Dendritic cell treated with granulocyte-macrophage colony-stimulating factor and Interleukin-4, amounts not matched to agents 40 ng/mL and 50 ng/mL, for 4 days (primary cell): ENCODE measurements around the gene ERP44.
A peak's percentile ranks its signal among the peaks of the same experiment; 100 is the strongest.
"Not testable (repeated sequence)": the region's sequence is repeated elsewhere in the genome, so short reads cannot be mapped to it uniquely, and the experiment has no call there.

ENCODE experiments used
- H3K27ac Mint-ChIP-seq: one replicate; pipeline ENCODE4 v1.8.0; 2022; ENCODE audit warnings: mild to moderate bottlenecking, mixed read lengths
- H3K27me3 Mint-ChIP-seq: one replicate; pipeline ENCODE4 v1.8.0; 2022; ENCODE audit warnings: mild to moderate bottlenecking, mixed read lengths
- H3K36me3 Mint-ChIP-seq: one replicate; pipeline ENCODE4 v1.8.0; 2022; ENCODE audit warnings: low read depth, mixed read lengths
- H3K4me1 Mint-ChIP-seq: one replicate; pipeline ENCODE4 v1.8.0; 2022; ENCODE audit warnings: low read depth, mixed read lengths
- H3K4me3 Mint-ChIP-seq: one replicate; pipeline ENCODE4 v1.8.0; 2022; ENCODE audit warnings: mild to moderate bottlenecking, moderate library complexity, mixed read lengths
- H3K9me3 Mint-ChIP-seq: one replicate; pipeline ENCODE4 v1.8.0; 2022; ENCODE audit warnings: mixed read lengths
- intact Hi-C: fragments of 100-400 bp; cut with micrococcal nuclease; formaldehyde crosslinking; loops from one replicate; pipeline ENCODE4 v1.15.0; 2022

The ERP44 gene

DNA sequence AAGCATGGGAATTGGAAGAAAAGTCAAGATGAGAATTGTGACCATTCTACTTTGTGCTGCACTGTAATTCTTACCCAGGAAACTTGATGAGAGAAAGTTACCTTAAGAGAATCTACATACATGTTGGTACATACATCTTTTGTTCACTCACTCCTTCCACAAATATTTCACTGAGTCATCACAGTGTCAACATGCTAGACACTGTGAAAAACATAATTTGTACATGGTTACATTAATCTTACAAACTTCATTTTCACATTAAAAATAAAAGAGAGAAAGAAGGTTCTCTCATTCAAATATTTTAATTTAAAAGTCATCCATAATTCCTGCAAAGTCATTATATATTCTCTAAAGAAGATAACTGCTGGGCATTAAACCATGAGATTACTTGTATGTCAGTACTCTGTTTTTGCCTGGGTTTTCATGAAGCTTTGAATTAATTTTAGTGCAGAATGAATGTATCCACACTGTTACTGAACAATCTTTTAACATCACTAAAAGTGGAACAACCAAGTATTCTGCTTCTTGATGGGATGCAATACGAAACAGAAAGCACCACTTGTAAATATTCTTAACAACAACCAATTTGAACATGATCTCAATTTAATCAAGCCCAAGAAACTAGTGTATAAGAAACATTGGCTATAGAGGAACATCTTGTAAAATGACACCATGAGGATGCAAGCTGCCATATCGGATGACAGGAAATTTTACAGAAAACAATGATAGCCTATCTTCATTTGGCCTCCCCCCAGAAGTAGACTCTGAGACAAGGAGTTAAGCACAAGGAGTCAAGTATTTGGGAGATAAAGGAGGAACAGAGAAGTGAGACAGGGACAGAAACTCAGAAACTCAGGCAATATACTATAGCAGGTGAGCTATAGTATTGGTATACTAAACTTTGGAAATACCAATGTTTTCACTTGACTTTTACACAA is 28.4 kb downstream of the ERP44 start:
- Mint-ChIP-seq H3K27me3 (no peaks in the 10 kb centered on the region), H3K9me3 (no peaks in the 10 kb centered on the region), H3K4me3 (no peak overlapping the region), H3K4me1 (peaks cover 33% of the 10 kb centered on the region), H3K36me3 (peaks cover 16% of the 10 kb centered on the region), H3K27ac (no peak overlapping the region)
- intact Hi-C loops = no loop called here

DNA sequence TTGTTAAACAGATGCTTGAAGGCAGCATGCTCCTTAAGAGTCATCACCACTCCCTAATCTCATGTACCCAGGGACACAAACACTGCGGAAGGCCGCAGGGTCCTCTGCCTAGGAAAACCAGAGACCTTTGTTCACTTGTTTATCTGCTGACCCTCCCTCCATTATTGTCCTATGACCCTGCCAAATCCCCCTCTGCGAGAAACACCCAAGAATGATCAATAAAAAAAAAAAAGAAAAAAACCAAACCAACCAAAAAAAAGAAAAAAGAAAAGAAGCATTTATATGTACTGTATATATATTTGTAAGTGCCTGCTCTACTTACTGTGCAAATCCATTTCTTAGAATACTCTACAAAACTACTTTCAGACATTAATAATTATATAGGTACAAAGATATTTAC is 29.7 kb downstream of the ERP44 start:
- H3K9me3 Mint-ChIP-seq, H3K4me3 Mint-ChIP-seq, intact Hi-C loops: not testable (repeated sequence)

DNA sequence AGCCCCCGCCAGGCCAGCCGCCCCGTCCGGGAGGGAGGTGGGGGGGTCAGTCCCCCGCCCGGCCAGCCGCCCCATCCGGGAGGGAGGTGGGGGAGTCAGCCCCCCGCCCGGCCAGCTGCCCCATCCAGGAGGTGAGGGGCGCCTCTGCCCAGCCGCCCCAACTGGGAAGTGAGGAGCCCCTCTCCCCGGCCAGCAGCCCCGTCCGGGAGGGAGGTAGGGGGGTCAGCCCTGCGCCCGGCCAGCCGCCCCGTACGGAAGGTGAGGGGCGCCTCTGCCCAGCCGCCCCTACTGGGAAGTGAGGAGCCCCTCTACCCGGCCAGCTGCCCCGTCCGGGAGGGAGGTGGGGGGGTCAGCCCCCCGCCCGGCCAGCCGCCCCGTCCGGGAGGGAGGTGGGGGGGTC is 30.8 kb downstream of the ERP44 start:
- H3K27me3 Mint-ChIP-seq, H3K27ac Mint-ChIP-seq, intact Hi-C loops, H3K4me3 Mint-ChIP-seq, H3K9me3 Mint-ChIP-seq: not testable (repeated sequence)
- Mint-ChIP-seq H3K4me1 (peaks cover 26% of the 10 kb centered on the region), H3K36me3 (peaks cover 13% of the 10 kb centered on the region)

More for the DNA sequence above, 29.7 kb downstream of the ERP44 start:
- H3K27me3 Mint-ChIP-seq, H3K27ac Mint-ChIP-seq: not testable (repeated sequence)
- peaks cover 13% of the 10 kb centered on the region for H3K36me3 Mint-ChIP-seq
- peaks cover 33% of the 10 kb centered on the region for H3K4me1 Mint-ChIP-seq

DNA sequence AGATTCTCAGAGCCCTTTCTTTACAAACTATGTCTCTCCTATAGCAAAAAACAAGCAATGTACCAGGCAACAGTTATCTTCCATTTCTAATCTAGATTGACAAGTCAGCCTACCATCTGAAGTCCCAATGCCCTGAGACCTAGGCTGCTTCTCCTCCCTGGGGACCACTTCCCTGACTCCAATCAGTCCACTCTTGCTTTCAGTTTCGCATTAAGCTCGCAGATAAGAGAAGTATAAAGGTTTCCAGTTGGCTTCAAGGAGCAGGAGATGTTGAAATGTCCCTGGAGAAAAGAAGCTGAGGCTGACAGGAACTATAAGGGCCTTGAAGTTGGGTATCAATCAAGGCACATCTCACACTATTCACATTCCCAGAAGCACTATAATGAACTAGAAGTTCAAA is 32.3 kb downstream of the ERP44 start:
- H3K36me3 Mint-ChIP-seq = peaks cover 13% of the 10 kb centered on the region
- H3K9me3 Mint-ChIP-seq = no peaks in the 10 kb centered on the region
- peak overlapping the region; percentile 57 for H3K27ac Mint-ChIP-seq
- no peak overlapping the region for H3K4me3 Mint-ChIP-seq
- H3K27me3 Mint-ChIP-seq = no peaks in the 10 kb centered on the region
- H3K4me1 Mint-ChIP-seq = peaks cover 15% of the 10 kb centered on the region
- intact Hi-C loops = no loop called here

DNA sequence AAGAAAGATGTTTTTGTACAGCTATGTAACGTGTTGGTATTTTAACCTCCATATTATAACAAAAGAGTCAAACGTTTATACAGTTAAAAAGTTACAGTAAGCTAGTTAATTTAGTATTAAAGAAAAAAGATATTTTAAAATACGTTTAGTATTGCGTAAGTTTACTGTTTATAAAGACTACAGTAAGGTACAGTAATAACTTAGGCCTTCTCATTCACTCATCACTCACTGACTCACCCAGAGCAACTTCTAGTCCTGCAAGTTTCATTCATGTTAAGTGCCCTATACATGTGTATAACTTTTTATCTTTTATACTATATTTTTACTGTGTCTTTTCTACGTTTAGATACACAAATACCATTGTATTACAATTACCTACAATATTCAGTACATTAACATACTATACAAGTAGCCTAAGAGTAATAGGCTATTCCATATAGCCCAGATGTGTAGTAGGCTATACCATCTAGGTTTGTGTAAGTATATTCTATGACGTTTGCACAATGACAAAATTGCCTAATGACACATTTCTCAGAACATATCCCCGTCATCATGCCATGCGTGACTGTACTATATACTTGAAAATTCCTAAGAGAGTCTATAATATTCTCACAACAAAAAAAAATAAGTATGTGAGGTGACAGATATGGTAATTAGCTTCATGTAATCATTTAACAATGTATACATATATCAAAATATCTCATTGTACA is 33.8 kb downstream of the ERP44 start:
- H3K4me3 Mint-ChIP-seq = no peak overlapping the region

DNA sequence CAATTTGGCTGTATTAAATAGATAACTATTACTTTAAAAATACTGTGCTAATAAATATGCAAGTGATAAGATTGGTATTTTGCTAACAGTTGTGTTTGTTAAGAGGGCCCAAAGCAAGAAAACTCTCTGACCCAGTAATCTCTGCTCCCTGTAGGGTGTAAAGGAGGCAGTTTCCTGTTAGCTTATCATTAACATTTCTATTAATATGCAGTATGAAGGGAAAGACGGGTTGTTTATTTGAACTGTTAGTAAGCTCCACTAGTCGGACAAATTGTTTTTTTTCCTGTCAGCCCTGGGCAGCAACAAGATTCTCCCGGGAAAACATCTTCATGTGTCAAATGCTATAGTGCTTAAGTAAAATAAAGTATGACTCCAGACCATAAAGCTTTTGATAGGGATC is 35.6 kb downstream of the ERP44 start:
- no peak overlapping the region for H3K4me3 Mint-ChIP-seq
- peaks cover 14% of the 10 kb centered on the region for H3K36me3 Mint-ChIP-seq
- peaks cover 25% of the 10 kb centered on the region for H3K4me1 Mint-ChIP-seq
- intact Hi-C loops = no loop called here
- no peaks in the 10 kb centered on the region for H3K9me3 Mint-ChIP-seq
- no peak overlapping the region for H3K27ac Mint-ChIP-seq
- no peaks in the 10 kb centered on the region for H3K27me3 Mint-ChIP-seq

More for the DNA sequence above, 33.8 kb downstream of the ERP44 start:
- no peaks in the 10 kb centered on the region for H3K9me3 Mint-ChIP-seq
- H3K27me3 Mint-ChIP-seq = no peaks in the 10 kb centered on the region
- H3K27ac Mint-ChIP-seq = no peak overlapping the region
- H3K36me3 Mint-ChIP-seq = peaks cover 13% of the 10 kb centered on the region
- peaks cover 15% of the 10 kb centered on the region for H3K4me1 Mint-ChIP-seq
- intact Hi-C loops = no loop called here

DNA sequence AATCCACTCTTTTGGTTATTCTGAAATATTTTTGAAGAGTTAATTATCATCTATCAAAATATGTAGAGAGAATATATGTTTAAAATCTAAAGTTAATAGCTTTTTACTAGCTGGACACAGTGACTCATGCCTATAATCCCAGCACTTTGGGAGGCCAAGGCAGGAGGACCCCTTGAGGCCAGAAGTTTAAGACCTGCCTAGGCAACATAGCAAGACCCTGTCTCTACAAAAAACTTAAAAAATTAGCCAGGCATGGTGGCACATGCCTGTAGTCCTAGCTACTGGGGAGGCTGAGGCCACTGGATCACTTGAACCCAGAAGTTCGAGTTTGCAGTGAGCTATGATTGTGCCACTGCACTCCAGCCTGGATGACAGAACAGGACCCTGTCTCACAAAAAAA is 36.1 kb downstream of the ERP44 start:
- H3K9me3 Mint-ChIP-seq, intact Hi-C loops, H3K4me3 Mint-ChIP-seq, H3K27me3 Mint-ChIP-seq, H3K27ac Mint-ChIP-seq: not testable (repeated sequence)
- H3K36me3 Mint-ChIP-seq = peaks cover 18% of the 10 kb centered on the region
- peaks cover 30% of the 10 kb centered on the region for H3K4me1 Mint-ChIP-seq

DNA sequence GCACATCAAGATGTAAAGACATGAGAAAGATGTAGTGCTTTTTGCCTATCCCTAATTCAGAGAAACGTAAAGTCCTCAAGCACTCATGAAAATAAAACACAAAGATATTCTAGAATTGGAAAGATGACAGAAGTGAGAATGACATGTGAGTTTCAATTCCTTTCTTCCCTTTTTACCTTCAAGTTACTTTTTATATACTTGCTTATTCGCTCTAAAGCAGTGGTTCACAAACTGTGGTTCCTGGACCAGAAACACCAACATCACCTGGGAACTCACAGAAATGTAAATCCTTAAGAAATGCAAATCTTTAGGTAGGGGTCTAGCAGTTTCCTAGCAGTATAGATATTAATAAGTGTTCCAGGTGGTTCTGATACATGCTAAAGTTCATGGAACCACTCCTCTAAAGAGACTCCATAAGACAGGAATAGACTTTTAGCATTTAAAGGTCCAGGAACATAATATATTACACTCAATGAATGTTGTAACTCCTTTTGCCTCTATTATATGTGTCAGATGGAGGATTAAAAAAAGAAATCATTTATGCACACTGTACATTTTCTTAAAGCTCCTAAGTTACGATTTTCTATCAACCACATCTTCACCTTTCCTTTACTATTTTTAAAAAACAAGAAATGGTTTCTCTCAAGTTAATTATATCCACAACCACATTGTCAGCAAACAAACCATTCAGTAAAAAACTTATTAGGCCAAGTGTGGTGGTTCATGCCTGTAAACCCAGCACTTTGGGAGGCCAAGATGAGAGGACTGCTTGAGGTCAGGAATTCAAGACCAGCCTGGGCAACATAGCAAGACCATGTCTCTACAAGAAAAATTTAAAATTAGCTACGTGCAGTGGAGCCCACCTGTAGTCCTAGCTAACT is 39.9 kb downstream of the ERP44 start:
- intact Hi-C loops = no loop called here
- Mint-ChIP-seq H3K27ac (no peak overlapping the region), H3K9me3 (no peaks in the 10 kb centered on the region), H3K4me1 (peaks cover 30% of the 10 kb centered on the region), H3K4me3 (no peak overlapping the region), H3K27me3 (no peaks in the 10 kb centered on the region), H3K36me3 (peaks cover 38% of the 10 kb centered on the region)

DNA sequence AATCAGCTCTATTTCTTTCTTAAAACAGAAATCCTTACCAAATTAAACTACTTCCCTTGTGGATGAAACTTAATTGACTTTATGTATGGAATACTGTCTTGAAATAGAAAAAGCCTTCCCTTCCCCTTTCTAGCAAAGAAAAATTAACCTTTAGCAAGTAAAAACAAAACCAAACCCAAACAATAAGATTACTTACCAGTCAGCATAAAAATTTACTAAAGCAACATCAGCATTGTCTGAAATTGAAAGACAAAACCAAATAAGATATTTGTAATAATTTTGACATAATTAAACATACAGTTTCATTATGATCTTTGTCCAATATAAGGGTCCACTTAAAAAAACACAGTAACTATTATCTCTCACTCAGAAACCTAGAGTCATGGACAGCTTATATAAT is 41.2 kb downstream of the ERP44 start:
- Mint-ChIP-seq H3K36me3 (peaks cover 39% of the 10 kb centered on the region), H3K9me3 (no peaks in the 10 kb centered on the region), H3K4me3 (no peak overlapping the region), H3K27me3 (no peaks in the 10 kb centered on the region), H3K4me1 (peaks cover 31% of the 10 kb centered on the region), H3K27ac (no peak overlapping the region)
- intact Hi-C loops = no loop called here

DNA sequence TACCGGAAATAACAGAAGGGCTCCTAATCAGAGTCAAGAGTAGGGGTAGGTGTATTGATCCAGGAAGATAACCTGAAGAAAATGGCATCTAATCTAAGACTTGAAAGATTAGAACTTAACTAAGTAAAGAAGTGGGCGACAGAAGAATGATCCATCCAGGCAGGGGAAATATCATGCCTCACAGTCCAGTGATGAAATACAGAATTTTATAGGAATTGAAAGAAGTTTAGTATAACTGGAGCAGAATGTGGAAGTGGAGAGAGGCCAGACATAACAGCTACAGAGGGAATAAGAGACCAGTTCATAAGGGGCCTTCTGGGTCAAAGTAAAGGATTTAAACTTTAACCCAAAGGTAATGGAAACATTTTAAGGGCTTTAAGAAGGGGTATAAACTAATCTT is 42.2 kb downstream of the ERP44 start:
- Mint-ChIP-seq H3K4me1 (peaks cover 35% of the 10 kb centered on the region), H3K4me3 (no peak overlapping the region), H3K36me3 (peaks cover 42% of the 10 kb centered on the region), H3K27ac (peak overlapping the region; percentile 29), H3K9me3 (no peaks in the 10 kb centered on the region), H3K27me3 (no peaks in the 10 kb centered on the region)
- intact Hi-C loops = no loop called here

DNA sequence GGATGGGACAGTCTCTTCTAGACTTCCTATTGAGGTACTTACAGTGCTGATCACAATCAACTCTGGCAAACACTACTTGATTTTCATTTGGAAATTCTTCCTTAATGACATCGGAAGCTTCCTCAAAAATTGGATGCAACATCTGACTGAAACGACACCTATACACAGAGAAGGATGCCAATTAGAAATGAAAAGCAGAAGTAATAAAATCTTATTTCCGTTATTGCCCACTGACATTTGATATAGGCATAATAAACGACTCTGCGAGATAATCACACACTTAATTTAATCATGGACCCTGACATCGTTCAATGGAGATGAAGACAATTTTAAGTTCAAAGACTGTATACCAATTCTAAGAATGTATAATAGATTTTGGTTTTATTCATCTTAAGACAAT is 46.4 kb downstream of the ERP44 start:
- Mint-ChIP-seq H3K4me3 (no peak overlapping the region), H3K27ac (no peak overlapping the region), H3K36me3 (peaks cover 59% of the 10 kb centered on the region), H3K9me3 (no peaks in the 10 kb centered on the region), H3K4me1 (peaks cover 17% of the 10 kb centered on the region), H3K27me3 (no peaks in the 10 kb centered on the region)
- intact Hi-C loops = no loop called here

DNA sequence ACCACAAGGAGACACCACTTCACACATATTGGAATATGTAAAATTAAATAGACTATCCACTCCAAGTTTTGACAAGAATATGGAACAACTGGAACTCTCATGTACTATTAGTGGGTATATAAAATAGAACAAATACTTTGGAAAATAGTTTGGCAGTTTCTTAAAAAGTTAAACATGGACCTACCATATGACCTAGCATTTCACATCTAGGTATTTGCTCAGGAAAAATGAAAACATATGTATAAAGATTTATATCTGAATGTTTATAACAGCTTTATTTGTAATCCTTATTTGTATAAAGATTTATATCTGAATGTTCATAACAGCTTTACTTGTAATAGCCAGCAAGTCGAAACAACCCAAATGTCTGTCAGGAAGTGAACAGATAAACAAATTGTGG is 49.2 kb downstream of the ERP44 start:
- H3K36me3 Mint-ChIP-seq = peaks cover 64% of the 10 kb centered on the region
- intact Hi-C loops = no loop called here
- H3K9me3 Mint-ChIP-seq = no peaks in the 10 kb centered on the region
- H3K4me3 Mint-ChIP-seq = no peak overlapping the region
- peaks cover 5% of the 10 kb centered on the region for H3K4me1 Mint-ChIP-seq
- H3K27ac Mint-ChIP-seq = no peak overlapping the region
- no peaks in the 10 kb centered on the region for H3K27me3 Mint-ChIP-seq

DNA sequence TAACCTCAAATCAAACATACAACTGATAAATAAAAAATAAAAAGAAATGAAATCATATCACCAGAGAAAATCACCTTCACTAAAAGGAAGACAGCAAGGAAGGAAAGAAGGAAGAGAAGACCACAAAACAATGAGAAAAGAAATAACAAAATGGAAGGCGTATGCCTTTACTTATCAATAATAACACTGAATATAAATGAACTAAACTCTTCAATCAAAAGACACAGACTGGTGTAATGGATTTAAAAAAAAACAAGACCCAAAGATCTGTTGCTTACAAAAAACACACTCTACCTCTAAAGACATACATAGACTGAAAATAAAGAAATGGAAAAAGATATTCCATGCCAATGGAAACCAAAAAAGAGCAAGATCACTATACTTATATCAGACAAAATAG is 60.3 kb downstream of the ERP44 start:
- H3K9me3 Mint-ChIP-seq = peaks cover 8% of the 10 kb centered on the region
- H3K27ac Mint-ChIP-seq = no peak overlapping the region
- intact Hi-C loops = loop anchor here (10.0 kb wide), 1 partner anchor 46 kb away; no protein-coding TSS in a partner anchor
- peaks cover 42% of the 10 kb centered on the region for H3K4me1 Mint-ChIP-seq
- no peak overlapping the region for H3K4me3 Mint-ChIP-seq
- H3K36me3 Mint-ChIP-seq = peaks cover 77% of the 10 kb centered on the region
- no peaks in the 10 kb centered on the region for H3K27me3 Mint-ChIP-seq
